Activated CD8-positive, alpha-beta memory T cell treated with anti-CD3 and anti-CD28 coated beads for 24 hours (primary cell): Measurements from ENCODE around the gene TRAF7.

ENCODE experiments used
- DNase-seq: peaks from one replicate; pipeline ENCODE4 v3.0.0-alpha.2; 2020

TRAF7 gene

DNA sequence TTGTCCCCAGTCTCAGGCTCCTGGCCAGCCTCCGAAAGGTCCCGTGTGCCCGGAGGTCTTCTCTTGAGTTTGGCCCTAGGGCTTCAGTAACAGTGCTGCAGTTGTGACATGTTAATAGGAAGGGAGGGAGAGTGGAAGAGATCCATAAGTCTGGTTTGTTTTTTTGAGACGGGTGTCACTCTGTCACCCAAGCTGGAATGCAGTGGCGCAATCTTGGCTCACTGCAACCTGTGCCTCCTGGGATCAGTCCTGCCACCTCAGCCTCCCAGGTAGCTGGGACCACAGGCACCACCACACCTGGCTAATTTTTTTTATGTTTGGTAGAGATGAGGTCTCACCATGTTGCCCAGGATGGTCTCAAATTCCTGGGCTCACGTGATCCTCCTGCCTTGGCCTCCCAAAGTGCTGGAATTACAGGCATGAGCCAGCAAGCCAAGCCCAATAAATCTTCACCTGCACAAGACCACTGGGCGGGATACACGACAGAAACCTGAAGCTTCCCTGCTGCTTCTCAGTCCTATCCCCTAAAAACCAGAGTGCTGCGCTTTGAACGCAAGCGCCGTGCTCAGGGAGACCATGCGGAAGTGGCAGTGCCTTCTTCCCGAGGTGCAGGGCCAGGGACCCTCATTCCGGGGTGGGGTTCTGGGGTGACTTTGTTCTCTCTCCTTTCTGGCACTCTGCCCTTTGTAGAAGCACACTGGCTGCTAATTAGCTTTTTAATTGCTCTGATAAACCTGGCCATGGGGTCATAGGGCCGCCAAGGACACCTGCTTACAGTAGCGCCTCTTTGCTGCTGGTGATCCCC is 10.9 kb downstream of the TRAF7 start:
- no peak for DNase-seq

DNA sequence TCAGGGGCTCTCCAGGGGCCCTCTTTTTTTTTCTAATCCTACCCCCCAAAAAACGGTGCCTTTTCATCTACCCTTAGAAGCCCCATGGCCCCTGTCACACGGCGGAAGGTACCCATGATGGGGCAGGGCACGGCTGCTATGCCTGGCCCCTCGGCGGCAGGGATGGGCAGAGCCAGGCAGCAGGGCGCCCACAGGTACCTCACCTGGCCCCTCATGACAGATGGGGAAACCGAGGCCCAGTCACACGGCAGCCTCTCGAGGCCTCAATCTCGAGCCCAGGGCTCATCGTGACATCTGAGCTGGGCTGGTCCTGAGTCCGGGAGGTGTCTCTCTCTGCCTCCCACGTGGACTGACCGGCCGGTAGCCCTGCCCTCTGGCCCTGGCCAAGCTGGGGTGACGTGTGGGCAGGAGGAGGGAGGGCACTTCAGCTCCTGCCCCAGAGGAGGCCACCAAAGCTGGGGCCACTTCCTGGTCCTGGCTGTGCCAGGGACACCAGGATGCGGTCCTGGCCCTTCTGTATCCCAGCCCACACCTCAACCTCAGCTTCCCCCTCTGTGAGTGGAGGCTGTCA is 11.6 kb downstream of the TRAF7 start:
- DNase-seq, result no peak

DNA sequence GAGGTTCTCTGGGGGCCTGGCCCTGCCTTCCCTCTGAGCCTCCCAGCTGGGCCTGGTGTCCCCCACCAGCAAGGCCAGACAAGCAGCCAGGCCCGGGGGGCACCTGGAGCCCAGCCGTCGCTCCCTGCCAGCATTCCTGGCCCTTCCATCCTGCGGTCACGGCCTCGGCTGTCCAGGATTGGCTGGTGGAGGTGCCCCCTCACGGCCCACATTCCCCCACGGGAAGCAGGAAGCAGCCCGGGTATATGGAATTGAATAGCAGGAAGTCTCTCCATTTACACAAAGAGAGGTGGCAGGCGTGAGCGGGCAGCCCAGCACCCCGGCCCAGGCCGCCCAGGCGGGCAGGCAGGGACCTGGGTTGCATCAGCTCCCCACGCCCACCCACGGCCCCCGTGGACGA is 14.5 kb downstream of the TRAF7 start:
- no peak for DNase-seq

DNA sequence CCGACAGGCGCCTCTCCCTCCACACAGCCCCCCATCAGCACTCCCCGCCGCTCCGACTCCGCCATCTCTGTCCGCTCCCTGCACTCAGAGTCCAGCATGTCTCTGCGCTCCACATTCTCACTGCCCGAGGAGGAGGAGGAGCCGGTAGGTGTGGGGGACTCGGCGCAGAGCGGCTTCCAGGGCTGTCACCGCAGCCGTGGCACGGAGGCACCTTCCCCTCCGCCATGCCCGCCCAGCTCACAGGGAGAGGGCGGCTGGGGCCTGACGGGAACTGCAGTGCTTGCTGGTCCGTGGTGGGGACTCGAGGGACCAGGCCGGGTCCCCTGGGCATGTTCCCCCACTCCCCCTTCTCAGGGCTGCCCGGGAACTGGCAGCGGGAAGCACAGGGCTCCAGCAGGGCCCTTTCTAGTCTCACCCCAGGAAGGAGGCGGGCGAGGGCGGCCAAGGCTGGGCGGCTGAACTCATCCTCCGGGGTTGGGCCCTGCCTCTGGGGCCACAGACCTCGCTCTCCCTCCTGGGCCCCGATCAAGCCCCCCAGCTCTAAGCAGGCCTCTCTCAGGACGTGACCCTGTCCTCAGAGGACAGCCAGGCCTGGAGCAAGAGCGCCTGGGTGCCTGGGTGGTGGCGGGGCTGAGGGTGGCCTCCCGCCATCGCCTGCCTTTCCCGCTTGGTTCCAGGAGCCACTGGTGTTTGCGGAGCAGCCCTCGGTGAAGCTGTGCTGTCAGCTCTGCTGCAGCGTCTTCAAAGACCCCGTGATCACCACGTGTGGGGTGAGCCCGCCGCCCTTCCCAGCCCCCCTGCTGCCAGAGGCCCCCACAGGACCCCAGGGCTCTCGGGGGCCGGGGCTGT is 15.2 kb downstream of the TRAF7 start:
- DNase-seq, result no peak

DNA sequence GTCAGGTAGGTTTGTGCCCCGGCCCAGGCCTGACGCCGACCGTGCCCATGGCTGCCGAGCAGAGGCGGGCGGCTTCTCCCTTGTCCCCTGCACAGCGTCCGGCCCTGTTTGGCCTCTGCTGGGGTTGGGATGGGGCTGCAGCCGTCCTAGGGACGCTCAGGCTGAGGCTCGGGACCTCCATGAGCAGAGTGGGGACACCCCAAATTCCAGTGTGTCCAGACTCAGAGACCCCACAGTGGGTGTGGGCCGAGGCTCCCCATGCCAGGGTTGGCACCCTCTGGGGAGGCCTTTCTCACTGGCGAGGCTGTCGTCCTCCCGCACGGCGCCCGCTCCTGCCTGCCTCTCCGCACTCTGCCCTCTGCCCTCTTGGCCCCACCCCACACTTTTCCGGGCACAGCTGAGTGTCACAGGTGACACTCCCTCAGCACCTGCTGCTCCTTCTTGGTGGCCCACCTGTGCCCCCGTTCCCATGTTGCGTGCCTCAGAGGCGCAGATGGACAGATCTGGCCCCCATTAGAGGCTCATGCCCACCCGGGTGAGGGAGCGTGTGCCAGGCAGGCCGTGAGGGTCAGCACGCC is 16.1 kb downstream of the TRAF7 start:
- DNase-seq, result no peak

DNA sequence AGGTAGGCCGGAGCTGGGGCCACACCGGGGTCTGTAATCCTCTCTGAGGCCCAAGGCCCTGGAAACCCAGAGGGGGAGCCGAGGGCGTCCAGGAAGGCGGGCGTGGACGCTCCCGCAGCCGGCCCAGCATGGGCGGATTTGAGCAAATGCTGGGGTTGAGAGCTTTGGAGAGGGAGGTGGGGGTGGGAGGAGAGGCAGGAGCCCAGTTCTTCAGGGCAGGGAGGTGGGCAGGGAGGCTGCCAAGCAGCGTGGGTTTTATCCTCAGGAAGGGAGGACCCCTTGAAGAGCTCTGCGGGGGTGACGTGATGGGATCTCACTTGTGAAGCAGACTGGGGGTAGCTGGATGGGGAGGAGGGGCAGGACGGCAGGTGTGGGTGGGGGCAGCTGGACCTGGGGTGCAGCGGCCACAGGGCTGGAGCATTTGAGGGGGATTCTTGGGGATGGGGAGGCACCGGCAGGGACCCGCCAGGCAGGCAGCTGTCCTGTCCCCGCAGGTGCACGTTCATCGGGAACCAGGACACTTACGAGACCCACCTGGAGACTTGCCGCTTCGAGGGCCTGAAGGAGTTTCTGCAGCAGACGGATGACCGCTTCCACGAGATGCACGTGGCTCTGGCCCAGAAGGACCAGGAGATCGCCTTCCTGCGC is 17.2 kb downstream of the TRAF7 start:
- DNase-seq, result no peak

DNA sequence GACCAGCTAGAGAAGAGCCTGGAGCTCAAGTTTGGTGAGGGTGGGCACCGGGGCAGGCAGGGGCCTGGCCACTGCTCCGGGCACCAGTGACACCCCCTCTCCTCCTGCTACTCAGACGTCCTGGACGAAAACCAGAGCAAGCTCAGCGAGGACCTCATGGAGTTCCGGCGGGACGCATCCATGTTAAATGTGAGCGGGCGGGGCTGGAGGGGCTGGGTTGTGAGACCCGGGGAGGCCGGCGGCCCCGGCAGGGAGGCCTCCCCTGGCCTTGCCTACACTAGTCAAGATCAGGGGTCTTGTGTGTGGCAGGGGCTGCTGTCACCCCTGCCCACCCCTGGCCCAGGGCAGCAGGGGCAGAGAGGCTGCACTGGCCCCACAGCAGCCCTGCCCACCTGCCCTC is 17.8 kb downstream of the TRAF7 start:
- no peak for DNase-seq

DNA sequence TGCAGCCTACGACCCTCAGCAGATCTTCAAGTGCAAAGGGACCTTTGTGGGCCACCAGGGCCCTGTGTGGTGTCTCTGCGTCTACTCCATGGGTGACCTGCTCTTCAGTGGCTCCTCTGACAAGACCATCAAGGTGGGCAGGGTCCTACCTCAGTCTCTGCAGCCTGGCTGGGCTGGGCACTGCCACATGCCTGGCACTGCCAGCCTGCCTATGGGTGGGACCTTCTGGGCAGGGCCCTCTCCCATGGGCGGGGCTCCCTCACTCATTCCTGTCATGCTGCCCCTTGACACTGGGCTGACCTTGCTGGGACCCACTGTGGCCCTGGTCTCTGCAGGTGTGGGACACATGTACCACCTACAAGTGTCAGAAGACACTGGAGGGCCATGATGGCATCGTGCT is 18.3 kb downstream of the TRAF7 start:
- no peak for DNase-seq

DNA sequence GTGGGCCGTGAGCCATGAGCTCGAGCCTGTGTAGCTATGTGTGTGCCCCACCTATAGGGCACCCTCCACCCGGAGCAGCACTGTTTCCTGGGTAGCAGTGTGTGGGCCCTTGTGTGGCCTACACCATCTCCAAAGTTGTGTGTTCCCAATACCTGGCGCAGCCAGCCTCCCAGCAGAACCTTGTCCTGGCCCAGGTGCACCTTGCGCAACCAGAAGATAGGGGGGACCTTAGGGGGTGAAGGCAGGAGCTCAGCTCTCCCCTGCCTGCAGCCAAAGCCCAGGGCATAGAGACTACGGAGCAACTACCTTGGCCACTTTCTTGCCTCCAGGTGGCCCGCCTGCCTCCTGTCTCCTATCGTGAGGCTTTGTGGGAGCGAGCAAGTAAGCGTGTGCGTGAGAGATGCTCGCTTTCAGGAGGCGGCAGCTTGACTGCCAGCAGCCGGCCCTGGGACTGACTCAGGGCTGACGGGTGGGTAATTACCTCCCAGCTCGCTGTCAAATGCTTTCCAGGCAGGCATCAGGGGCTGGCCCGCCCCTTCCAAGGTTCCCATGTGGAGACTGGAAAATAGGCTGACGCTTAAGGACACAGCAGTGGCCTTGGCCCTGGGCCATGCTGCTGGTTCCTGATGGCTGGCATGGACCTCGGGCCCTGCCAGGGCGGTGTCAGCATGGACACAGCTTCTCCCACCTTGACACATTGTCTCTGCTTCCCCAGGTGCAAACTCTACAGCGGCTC is 19.0 kb downstream of the TRAF7 start:
- no peak for DNase-seq

DNA sequence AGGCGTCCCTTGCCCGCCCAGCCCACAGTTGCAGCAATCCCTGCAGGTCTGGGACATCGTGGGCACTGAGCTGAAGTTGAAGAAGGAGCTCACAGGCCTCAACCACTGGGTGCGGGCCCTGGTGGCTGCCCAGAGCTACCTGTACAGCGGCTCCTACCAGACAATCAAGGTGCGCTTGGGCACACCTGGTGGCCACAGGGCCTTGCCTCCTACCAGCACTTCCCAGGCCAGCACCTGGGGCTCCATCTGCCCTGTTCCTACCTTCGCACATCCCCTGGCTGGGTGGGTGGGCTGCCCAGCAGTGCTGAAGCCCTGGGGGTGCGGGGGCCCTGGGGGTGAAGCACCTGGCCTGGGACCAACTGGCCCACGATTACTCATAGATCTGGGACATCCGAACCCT is 19.9 kb downstream of the TRAF7 start:
- no peak for DNase-seq

DNA sequence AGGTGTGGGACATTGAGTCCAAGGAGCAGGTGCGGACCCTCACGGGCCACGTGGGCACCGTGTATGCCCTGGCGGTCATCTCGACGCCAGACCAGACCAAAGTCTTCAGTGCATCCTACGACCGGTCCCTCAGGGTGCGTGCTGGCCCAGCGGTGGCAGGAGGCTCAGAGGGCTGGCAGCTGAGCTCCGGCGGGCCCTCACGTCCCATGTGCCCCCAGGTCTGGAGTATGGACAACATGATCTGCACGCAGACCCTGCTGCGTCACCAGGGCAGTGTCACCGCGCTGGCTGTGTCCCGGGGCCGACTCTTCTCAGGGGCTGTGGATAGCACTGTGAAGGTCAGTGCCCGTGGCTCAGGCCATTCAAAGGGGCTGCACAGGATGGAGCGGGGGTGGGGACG is 20.5 kb downstream of the TRAF7 start:
- DNase-seq, result no peak

DNA sequence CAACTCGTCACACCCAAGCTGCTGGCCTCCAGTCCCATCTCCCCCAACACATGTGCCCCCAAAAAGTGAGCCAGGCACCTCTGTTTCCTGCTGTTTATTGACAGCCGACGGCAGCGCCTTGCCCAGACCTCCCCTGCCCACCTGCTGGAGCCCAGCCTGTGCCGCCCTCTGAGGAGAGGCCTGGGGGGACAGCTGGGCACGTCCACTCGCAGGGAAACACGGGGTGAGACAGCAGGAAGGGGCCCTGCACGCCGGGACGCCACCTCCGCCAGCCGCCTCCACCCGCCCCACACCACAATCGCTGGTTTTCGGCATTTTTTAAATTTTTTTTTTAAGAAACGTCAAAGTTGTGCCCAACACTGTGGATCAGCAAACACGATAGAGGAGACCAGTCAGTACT is 21.5 kb downstream of the TRAF7 start:
- DNase-seq, result no peak

DNA sequence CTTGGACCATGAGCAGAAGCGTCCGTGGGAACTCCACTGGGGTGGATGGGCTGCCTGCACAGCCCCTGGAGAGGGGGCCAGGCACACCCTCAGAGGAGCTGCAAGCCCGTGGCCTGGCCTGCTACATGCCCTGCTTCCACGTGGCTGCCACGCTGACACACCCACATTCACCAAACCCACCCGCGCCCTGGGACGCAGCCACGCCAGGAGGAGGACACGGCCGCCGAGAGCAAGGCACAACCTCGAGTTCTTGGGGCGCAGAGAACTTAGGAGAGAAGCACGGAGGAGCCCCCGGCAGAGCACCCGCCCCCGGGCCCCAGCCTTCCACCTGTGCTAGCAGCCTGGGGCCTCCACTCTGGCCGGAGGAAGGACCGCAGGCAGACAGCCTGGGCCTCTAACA is 22.0 kb downstream of the TRAF7 start:
- no peak for DNase-seq

DNA sequence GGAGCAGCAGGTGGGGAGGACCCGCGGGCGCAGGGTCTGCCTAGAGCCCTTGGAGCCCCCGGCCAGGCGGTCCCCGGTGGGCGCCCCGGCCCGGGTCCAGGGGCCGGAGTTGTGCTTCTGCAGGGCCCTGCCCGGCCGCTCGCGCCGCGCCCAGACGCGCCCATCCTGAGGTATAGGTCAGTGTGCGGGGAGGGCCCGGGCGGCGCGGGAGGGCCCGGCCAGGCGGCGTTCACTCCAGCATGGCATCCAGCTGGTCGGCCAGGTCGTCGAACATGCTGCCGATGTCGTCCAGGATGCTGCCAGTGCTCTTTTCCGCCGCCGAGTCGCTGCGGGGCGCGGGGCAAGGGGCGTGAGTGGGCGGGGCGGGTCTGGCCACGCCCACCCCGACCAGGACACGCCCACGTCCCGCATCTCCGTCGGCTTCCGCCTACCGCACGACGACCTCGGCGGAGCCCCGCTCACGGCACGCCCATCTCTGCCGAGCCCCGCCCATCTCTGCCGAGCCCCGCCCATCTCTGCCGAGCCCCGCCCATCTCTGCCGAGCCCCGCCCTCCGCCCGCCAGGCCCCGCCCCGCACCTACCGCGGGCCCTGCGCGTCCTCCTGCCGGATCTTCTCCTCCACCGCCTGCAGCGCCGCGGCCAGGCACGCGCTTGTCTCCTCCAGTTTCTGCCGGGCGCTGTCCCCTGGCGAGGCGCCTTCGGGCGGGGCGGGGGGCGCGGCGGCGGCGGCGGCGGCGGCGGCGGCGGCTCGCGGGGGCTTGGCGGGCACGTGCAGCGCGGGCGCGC is 22.9 kb downstream of the TRAF7 start:
- peak; percentile 79 for DNase-seq

DNA sequence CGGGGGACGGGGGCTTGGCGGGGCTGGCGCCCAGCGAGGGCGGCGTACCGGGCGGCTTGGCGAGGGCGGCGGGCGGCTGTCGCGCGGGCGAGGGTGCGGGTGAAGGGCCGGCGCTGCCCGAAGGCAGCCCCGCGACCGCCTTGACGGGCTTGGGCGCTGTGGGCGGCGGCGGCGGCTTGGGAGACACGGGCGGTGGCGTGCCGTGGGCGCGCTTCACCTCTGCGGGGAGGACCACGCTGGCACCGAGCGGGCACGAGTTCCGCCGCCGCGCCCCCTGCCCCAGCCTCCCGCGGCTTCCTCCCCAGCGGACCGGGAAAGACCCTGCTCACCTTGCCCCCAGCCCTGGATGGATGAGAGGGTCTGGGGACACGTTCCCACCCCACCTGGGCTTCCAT is 23.5 kb downstream of the TRAF7 start:
- no peak for DNase-seq

DNA sequence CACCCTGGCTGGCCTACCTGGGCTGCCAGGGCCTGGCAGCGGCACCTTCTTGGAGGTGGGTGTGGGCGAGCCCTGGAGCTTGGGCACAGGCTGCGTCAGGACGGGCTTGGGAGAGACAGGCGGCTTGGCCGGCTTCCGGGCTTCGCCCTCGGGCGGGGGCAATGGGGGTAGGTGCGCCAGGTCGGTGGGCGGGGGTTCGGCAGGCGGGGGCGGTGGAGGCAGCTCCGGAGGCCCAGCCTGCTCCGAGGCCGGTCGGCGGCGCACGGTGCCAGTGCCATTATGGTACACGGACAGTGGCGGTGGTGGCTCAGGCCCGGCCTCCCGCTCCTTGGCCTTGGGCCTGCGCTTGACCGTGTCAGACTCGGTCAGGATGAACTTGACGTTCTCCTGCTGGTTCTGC is 24.0 kb downstream of the TRAF7 start:
- no peak for DNase-seq

DNA sequence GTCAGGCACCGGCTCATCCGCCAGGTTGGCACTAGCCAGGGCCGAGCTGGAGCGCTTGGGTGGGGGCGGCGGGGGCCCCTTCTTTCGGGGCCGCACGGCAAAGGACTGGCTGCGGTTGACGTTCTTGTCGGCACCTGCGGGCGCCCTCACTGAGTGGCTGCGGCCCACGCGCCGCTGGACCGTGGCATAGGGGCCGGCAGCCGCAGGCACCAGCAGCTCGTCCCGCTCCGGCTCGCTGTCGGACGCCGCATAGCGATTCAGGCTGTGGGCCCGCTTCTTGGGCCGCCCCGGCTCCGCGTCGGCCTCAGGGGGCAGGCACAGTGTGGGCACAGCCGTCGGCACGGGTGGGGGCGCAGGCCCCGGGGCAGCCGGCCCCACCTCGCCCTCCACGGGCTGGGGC is 24.9 kb downstream of the TRAF7 start:
- no peak for DNase-seq

DNA sequence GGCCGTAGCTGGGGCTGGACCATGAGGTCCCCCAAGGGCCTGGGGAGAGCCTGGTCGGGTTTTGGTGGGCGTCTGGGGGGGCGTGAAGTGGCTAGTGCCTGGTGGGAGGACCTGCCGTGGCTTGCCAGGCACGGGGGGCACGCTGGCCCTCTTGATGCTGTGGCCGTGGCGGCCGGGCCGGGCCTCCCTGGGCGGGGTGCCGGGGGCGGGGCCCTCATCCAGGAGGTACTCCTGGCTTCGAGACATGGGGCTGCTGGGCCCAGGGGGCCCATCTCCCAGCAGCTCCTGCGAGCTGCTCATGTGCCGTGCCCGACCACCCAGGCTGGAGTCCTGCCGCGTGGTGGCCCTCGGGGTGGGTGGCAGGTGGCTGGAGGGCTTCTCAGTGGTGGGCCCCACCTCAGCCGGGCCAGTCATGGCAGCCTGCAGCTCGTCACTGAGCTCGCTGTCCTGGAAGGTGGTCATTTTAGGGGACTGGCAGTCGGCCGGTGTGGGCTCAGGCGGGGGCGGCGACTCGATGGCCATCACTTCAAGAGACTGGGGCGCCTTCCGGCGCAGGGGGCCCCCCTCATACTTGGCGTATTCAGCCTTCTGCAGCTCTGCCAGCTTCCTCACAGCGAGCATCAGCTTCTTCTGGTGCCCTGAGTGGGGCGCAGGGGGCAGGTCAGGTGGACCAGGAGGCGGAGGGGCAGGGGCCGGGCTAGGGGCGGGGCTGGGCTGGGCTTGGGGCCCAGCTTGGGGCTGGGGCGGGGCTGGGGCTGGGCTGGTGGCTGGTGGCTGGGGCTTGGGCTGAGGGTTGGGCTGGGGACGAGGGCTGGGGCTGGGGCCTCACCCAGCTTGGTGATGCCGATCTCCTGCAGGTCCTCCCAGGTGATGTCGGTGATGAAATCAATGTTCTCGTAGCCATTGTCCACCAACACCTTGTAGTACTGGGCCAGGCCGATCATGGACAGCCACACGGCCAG is 25.7 kb downstream of the TRAF7 start:
- no peak for DNase-seq

DNA sequence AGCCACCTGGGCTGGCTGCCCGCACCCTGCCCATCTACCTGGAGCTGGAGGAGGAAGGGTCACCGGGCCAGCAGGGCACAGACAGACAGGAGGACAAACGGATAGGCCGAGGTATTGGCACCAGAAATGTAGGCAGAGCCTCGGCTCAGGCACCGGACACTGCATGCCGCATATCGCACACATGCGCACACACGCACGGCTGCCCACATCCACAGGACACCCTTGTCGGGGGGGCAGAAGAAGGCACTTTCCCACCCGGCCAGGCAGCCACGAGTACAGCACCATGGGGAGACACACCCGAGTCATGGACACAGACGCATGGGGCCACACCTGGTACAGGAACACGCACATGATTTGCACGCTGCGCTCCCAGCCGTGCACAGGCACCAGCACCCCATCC is 26.4 kb downstream of the TRAF7 start:
- DNase-seq, result no peak

DNA sequence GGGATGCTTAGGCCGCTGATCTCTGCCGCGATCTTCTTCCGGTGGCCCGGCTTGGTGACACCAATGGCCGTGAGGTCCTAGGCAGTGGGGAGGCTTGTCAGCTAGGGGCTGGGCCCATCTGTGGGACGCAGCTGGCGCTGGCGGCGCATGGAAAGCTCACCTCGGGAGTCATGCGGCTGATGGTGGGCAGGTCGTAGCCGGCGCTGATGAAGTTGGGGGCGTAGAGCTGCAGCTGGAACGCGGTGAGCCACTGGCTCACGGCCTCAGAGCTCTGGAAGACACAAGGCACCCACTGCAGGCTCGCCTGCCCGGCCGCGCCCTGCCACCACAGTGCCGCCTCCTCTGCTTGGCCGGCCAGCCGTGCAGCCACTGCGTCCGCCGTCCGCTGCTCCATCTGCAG is 28.1 kb downstream of the TRAF7 start:
- DNase-seq, result no peak
